ENCODE results near the gene DAPK1.

The DAPK1 gene

GRCh38 chr9:87516926-87517290, 19.2 kb downstream of the DAPK1 start:
- no peak for DNase-seq (ENCODE audit: low spot score)

GRCh38 chr9:87517732-87518131, 20.1 kb downstream of the DAPK1 start:
- no peak for DNase-seq (ENCODE audit: low spot score)

- DNase-seq (ENCODE audit: low spot score): no peak
Measured at GRCh38 chr9:87518702-87519335, 21.2 kb downstream of the DAPK1 start.

GRCh38 chr9:87519461-87519860, 21.8 kb downstream of the DAPK1 start:
- no peak for DNase-seq (ENCODE audit: low spot score)

- no peak for DNase-seq (ENCODE audit: low spot score)
Measured at GRCh38 chr9:87520172-87520683, 22.6 kb downstream of the DAPK1 start.

- no peak for DNase-seq (ENCODE audit: low spot score)
Measured at GRCh38 chr9:87521834-87522233, 24.2 kb downstream of the DAPK1 start.

GRCh38 chr9:87524061-87524460, 26.4 kb downstream of the DAPK1 start:
- DNase-seq (ENCODE audit: low spot score): no peak

GRCh38 chr9:87525546-87526303, 28.1 kb downstream of the DAPK1 start:
- no peak for DNase-seq (ENCODE audit: low spot score)

GRCh38 chr9:87527211-87527916, 29.7 kb downstream of the DAPK1 start:
- DNase-seq (ENCODE audit: low spot score): no peak

GRCh38 chr9:87528969-87529368, 31.3 kb downstream of the DAPK1 start:
- DNase-seq (ENCODE audit: low spot score): no peak

- no peak for DNase-seq (ENCODE audit: low spot score)
Measured at GRCh38 chr9:87529671-87530070, 32.0 kb downstream of the DAPK1 start.

GRCh38 chr9:87530716-87531115, 33.0 kb downstream of the DAPK1 start:
- DNase-seq (ENCODE audit: low spot score): no peak

- no peak for DNase-seq (ENCODE audit: low spot score)
Measured at GRCh38 chr9:87531370-87532295, 34.0 kb downstream of the DAPK1 start.

- no peak for DNase-seq (ENCODE audit: low spot score)
Measured at GRCh38 chr9:87533271-87533670, 35.6 kb downstream of the DAPK1 start.

GRCh38 chr9:87534036-87534435, 36.4 kb downstream of the DAPK1 start:
- no peak for DNase-seq (ENCODE audit: low spot score)

GRCh38 chr9:87534957-87535356, 37.3 kb downstream of the DAPK1 start:
- no peak for DNase-seq (ENCODE audit: low spot score)

- DNase-seq (ENCODE audit: low spot score): no peak
Measured at GRCh38 chr9:87535817-87536539, 38.3 kb downstream of the DAPK1 start.

- DNase-seq (ENCODE audit: low spot score): no peak
Measured at GRCh38 chr9:87537625-87538024, 40.0 kb downstream of the DAPK1 start.

GRCh38 chr9:87540444-87541105, 42.9 kb downstream of the DAPK1 start:
- DNase-seq (ENCODE audit: low spot score): no peak

- DNase-seq (ENCODE audit: low spot score): no peak
Measured at GRCh38 chr9:87541663-87542062, 44.0 kb downstream of the DAPK1 start.

GRCh38 chr9:87542141-87542540, 44.5 kb downstream of the DAPK1 start:
- DNase-seq (ENCODE audit: low spot score): no peak

Data from LoVo (cell line).